Stimulated activated CD4-positive, alpha-beta T cell treated with anti-CD3 and anti-CD28 coated beads, Interleukin-2, amount 100 ng/mL, for 4 hours (primary cell): ENCODE measurements around the gene NOC4L.
A peak's percentile ranks its signal among the peaks of the same experiment; 100 is the strongest.

Source experiments
- DNase-seq: peaks from one replicate; pipeline ENCODE4 v3.0.0-alpha.2; 2020; ENCODE audit warnings: low read depth

NOC4L gene

GRCh38 chr12:132170094-132170636 lies 25.9 kb downstream of the NOC4L start:
- DNase-seq = no peak

GRCh38 chr12:132170637-132171292 lies 26.5 kb downstream of the NOC4L start:
- no peak for DNase-seq

GRCh38 chr12:132171293-132171967 lies 27.2 kb downstream of the NOC4L start:
- no peak for DNase-seq

- no peak for DNase-seq
Observed at GRCh38 chr12:132171968-132172521, 27.8 kb downstream of the NOC4L start.

- no peak for DNase-seq
Observed at GRCh38 chr12:132172619-132173018, 28.4 kb downstream of the NOC4L start.

GRCh38 chr12:132173135-132174014 lies 29.1 kb downstream of the NOC4L start:
- DNase-seq = no peak

GRCh38 chr12:132174015-132174838 lies 30.0 kb downstream of the NOC4L start:
- DNase-seq = no peak

GRCh38 chr12:132174839-132175490 lies 30.7 kb downstream of the NOC4L start:
- DNase-seq = no peak

- DNase-seq = no peak
Observed at GRCh38 chr12:132175496-132176384, 31.5 kb downstream of the NOC4L start.

GRCh38 chr12:132176385-132176919 lies 32.2 kb downstream of the NOC4L start:
- DNase-seq = no peak

GRCh38 chr12:132176920-132177551 lies 32.8 kb downstream of the NOC4L start:
- no peak for DNase-seq

- no peak for DNase-seq
Observed at GRCh38 chr12:132178316-132178715, 34.1 kb downstream of the NOC4L start.

GRCh38 chr12:132178801-132179401 lies 34.6 kb downstream of the NOC4L start:
- DNase-seq = peak; percentile 39

- no peak for DNase-seq
Observed at GRCh38 chr12:132179431-132180362, 35.4 kb downstream of the NOC4L start.

GRCh38 chr12:132180648-132181546 lies 36.6 kb downstream of the NOC4L start:
- no peak for DNase-seq

GRCh38 chr12:132181570-132182200 lies 37.4 kb downstream of the NOC4L start:
- DNase-seq = no peak
